Measurements from ENCODE around the gene SDR42E1.

GRCh38 chr16:82013139-82013538, 1.9 kb upstream of the SDR42E1 start:
- no peak for TF ChIP-seq CTCF (IDR thresholded peaks at IDR 0.05)
- TF ChIP-seq TCF7L2 (IDR thresholded peaks at IDR 0.05; ENCODE audit: low read depth, low read length) = no peak
- no peak for TF ChIP-seq POLR2AphosphoS5 (IDR thresholded peaks at IDR 0.05; ENCODE audit: low read depth, low read length)
- TF ChIP-seq REST (IDR thresholded peaks at IDR 0.05; ENCODE audit: insufficient read depth in 1 of 2, low read depth in 2 of 2, low read length in 1 of 2) = no peak
- TF ChIP-seq SIN3A (IDR thresholded peaks at IDR 0.05; ENCODE audit: borderline replicate concordance, insufficient read depth, low read depth, low read length) = no peak

Data from Panc1 (cell line).